Ovary (tissue), 9 donors: ENCODE results near the gene UTP20. TPM values are rescaled to one million over a fixed set of nuclear protein-coding genes. Genes with fewer than 3 reads are reported as not detected.

Source experiments
- DNase-seq, 5 donors: peaks; one replicate each; pipeline ENCODE4 v3.0.0-alpha.2; 2019 to 2020
- H3K27ac ChIP-seq, 2 donors: fragments of 200-600 bp; one replicate each; pipeline versions ENCODE4 v1.5.1 to v1.8.0; 2019 to 2022
- H3K27me3 ChIP-seq: fragments of 200-600 bp; one replicate; pipeline ENCODE4 v1.8.0; 2022
- H3K36me3 ChIP-seq: fragments of 200-600 bp; sonication (generic); one replicate; pipeline ENCODE4 v1.5.1; 2019
- H3K4me1 ChIP-seq: one replicate; pipeline ENCODE4 v1.8.1; 2013; ENCODE audit warnings: mild to moderate bottlenecking, moderate library complexity; ENCODE audit not compliant: insufficient read depth
- H3K4me3 ChIP-seq: fragments of 200-600 bp; sonication (generic); one replicate; pipeline ENCODE4 v1.5.1; 2017
- H3K9me3 ChIP-seq, 2 donors: fragments of 200-600 bp in 1 of 2; sonication (generic) in 1 of 2; one replicate each; pipeline versions ENCODE4 v1.5.1 to v1.8.1; 2013 to 2019; ENCODE audit warnings: mild to moderate bottlenecking in 1 of 2, moderate library complexity in 1 of 2
- CTCF ChIP-seq, 3 donors: fragments of 450-650 bp in 2 of 3; fragments of 200-600 bp in 1 of 3; IDR thresholded peaks; one replicate each; pipeline versions ENCODE4 v1.5.1 to v1.8.0; 2016 to 2022; ENCODE audit warnings: antibody characterized with exemption in 3 of 3, mild to moderate bottlenecking in 1 of 3
- EP300 ChIP-seq: sonication (generic); formaldehyde crosslinking; IDR thresholded peaks from one replicate; pipeline ENCODE4 v1.6.1; 2017; ENCODE audit warnings: antibody characterized with exemption
- POLR2A ChIP-seq: fragments of 450-650 bp; IDR thresholded peaks from one replicate; pipeline ENCODE4 v1.6.1; 2017; ENCODE audit warnings: antibody characterized with exemption, mild to moderate bottlenecking, moderate library complexity
- WGBS, 3 donors: extraction: QIAGEN DNeasy Blood & Tissue Kit in 1 of 3; methylation state at CpG; one replicate each; pipeline versions ENCODE4 v1.1.5 to v1.1.7; 2013 to 2017; 5-methylcytosine and 5-hydroxymethylcytosine counted together
- intact Hi-C, 4 donors: fragments of 100-400 bp; cut with DNase I; formaldehyde crosslinking; loops; one replicate each; pipeline versions ENCODE4 v1.11.0 to v1.15.1; 2022 to 2023
- polyA plus RNA-seq, 2 donors: library from polyadenylated mRNA; stranded (reverse); fragments of 200-250 nt in 1 of 2; fragments of 350-450 nt in 1 of 2; fragmentation: Illumina TruSeq in 1 of 2; extraction: RNeasy Lipid Tissue Mini Kit (QIAGEN cat#74804) in 1 of 2; gene quantifications; one replicate each; pipeline ENCODE4 v1.2.3, GENCODE V29; 2013 to 2014
- total RNA-seq, 7 donors: library from RNA; depleted of rRNA in 2 of 7; stranded (reverse); fragments of >200 nt in 2 of 7; fragmentation: NEBNext Ultra II Directional in 3 of 7; extraction: Animal tissue kit (Norgen Biotek cat#: 25700) in 3 of 7; gene quantifications; one replicate each; pipeline versions ENCODE4 v1.1.0 to v1.2.4, GENCODE V29; 2016 to 2023
- donor health status: DM: no; HTN: no; CAD: no; lungs with moderate emphysema.
- donor health status: DM: no; HTN: no; CAD: no.
- donor health status: Bipolar disorder and iron deficiency.
- donor health status: DM: yes; HTN: yes; CAD: no.
- donor health status: DM: no; HTN: no; CAD: no.
- donor health status: DM: yes; HTN: yes; CAD: no.

Gene UTP20
- total and polyA plus RNA-seq, 9 donors, result 3.4 to 27.7 (median 14.9) TPM

GRCh38 chr12:101302741-101303140 lies 22.8 kb downstream of the UTP20 start:
- DNase-seq, result no peak
- Histone ChIP-seq H3K36me3 (no peaks in the 10 kb centered on the region), H3K27ac (no peak overlapping the region), H3K4me3 (no peak overlapping the region), H3K9me3 (no peaks in the 10 kb centered on the region), H3K4me1 (no peaks in the 10 kb centered on the region), H3K27me3 (no peaks in the 10 kb centered on the region)
- WGBS, 3 donors, result 82 to 93% (median 91%) methylated on average over 4 of the region's 4 CpGs
- TF ChIP-seq EP300 (no peak), POLR2A (no peak), CTCF (IDR thresholded peaks at IDR 0.05) (no peak)
- intact Hi-C loops, result no loop called here

- Histone ChIP-seq H3K27me3 (no peaks in the 10 kb centered on the region), H3K36me3 (no peaks in the 10 kb centered on the region), H3K4me1 (no peaks in the 10 kb centered on the region), H3K9me3 (no peaks in the 10 kb centered on the region), H3K27ac (no peak overlapping the region), H3K4me3 (no peak overlapping the region)
- intact Hi-C loops, result no loop called here
- WGBS, 3 donors, result 87 to 96% (median 93%) methylated on average over 2 of the region's 2 CpGs
- no peak for DNase-seq
- no peak for TF ChIP-seq CTCF (IDR thresholded peaks at IDR 0.05)
These were observed 25.4 kb downstream of the UTP20 start for GRCh38 chr12:101305226-101305779.

GRCh38 chr12:101305794-101306193 lies 25.9 kb downstream of the UTP20 start:
- H3K4me3 ChIP-seq, result no peak overlapping the region
- intact Hi-C loops, result no loop called here
- no peaks in the 10 kb centered on the region for H3K4me1 ChIP-seq
- H3K27ac ChIP-seq, result no peak overlapping the region
- no peaks in the 10 kb centered on the region for H3K36me3 ChIP-seq
- no peaks in the 10 kb centered on the region for H3K27me3 ChIP-seq
- H3K9me3 ChIP-seq, result no peaks in the 10 kb centered on the region
- WGBS, 3 donors, result 93 to 99% (median 97%) methylated on average over 2 of the region's 2 CpGs
- TF ChIP-seq CTCF (IDR thresholded peaks at IDR 0.05) (no peak), POLR2A (no peak), EP300 (no peak)
- DNase-seq, result no peak

GRCh38 chr12:101322480-101322879 lies 42.6 kb downstream of the UTP20 start:
- Histone ChIP-seq H3K4me3 (no peak overlapping the region), H3K27ac (no peak overlapping the region), H3K9me3 (no peaks in the 10 kb centered on the region), H3K36me3 (no peaks in the 10 kb centered on the region), H3K27me3 (no peaks in the 10 kb centered on the region), H3K4me1 (no peaks in the 10 kb centered on the region)
- TF ChIP-seq EP300, result no peak
- no peak for TF ChIP-seq POLR2A
- no peak for TF ChIP-seq CTCF (IDR thresholded peaks at IDR 0.05)
- DNase-seq, result no peak
- intact Hi-C loops, result no loop called here
